COLO668 (cell line): ENCODE results near the gene AUTS2.
A peak's percentile ranks its signal among the peaks of the same experiment; 100 is the strongest.

Source experiments
- DNase-seq: peaks from one replicate; lab custom pipeline; 2025; ENCODE audit not compliant: unreplicated experiment; lab: John Stamatoyannopoulos, UW

The AUTS2 gene

GRCh38 chr7:69754476-69754875, 156.2 kb downstream of the AUTS2 start:
- no peak for DNase-seq

- no peak for DNase-seq
These were observed 158.0 kb downstream of the AUTS2 start for GRCh38 chr7:69756235-69756634.

GRCh38 chr7:69757528-69757927, 159.3 kb downstream of the AUTS2 start:
- DNase-seq = no peak

- DNase-seq = no peak
These were observed 159.7 kb downstream of the AUTS2 start for GRCh38 chr7:69757981-69758430.

- DNase-seq = no peak
These were observed 161.1 kb downstream of the AUTS2 start for GRCh38 chr7:69759373-69759772.

GRCh38 chr7:69761290-69761922, 163.1 kb downstream of the AUTS2 start:
- DNase-seq = no peak

- DNase-seq = no peak
These were observed 164.6 kb downstream of the AUTS2 start for GRCh38 chr7:69762821-69763352.

- DNase-seq = no peak
These were observed 165.2 kb downstream of the AUTS2 start for GRCh38 chr7:69763513-69763912.

- peak; percentile 3 for DNase-seq
These were observed 165.9 kb downstream of the AUTS2 start for GRCh38 chr7:69764147-69764546.

- no peak for DNase-seq
These were observed 166.4 kb downstream of the AUTS2 start for GRCh38 chr7:69764681-69765080.

- DNase-seq = no peak
These were observed 167.6 kb downstream of the AUTS2 start for GRCh38 chr7:69765879-69766278.

- no peak for DNase-seq
These were observed 170.8 kb downstream of the AUTS2 start for GRCh38 chr7:69768986-69769595.

- DNase-seq = no peak
These were observed 171.6 kb downstream of the AUTS2 start for GRCh38 chr7:69769826-69770225.

- DNase-seq = no peak
These were observed 172.3 kb downstream of the AUTS2 start for GRCh38 chr7:69770613-69771012.

- no peak for DNase-seq
These were observed 174.6 kb downstream of the AUTS2 start for GRCh38 chr7:69772718-69773436.

- no peak for DNase-seq
These were observed 175.4 kb downstream of the AUTS2 start for GRCh38 chr7:69773535-69774225.

- DNase-seq = peak; percentile 47
These were observed 177.0 kb downstream of the AUTS2 start for GRCh38 chr7:69775231-69775771.

- no peak for DNase-seq
These were observed 178.3 kb downstream of the AUTS2 start for GRCh38 chr7:69776611-69777010.

GRCh38 chr7:69778138-69778537, 179.9 kb downstream of the AUTS2 start:
- DNase-seq = no peak

GRCh38 chr7:69780379-69780778, 182.1 kb downstream of the AUTS2 start:
- DNase-seq = peak; percentile 75

GRCh38 chr7:69781412-69781846, 183.2 kb downstream of the AUTS2 start:
- no peak for DNase-seq
